ENCODE data around the gene PPP1R12B.
"Not testable (repeated sequence)": the region's sequence is repeated elsewhere in the genome, so short reads cannot be mapped to it uniquely, and the experiment has no call there.

PPP1R12B gene

DNA sequence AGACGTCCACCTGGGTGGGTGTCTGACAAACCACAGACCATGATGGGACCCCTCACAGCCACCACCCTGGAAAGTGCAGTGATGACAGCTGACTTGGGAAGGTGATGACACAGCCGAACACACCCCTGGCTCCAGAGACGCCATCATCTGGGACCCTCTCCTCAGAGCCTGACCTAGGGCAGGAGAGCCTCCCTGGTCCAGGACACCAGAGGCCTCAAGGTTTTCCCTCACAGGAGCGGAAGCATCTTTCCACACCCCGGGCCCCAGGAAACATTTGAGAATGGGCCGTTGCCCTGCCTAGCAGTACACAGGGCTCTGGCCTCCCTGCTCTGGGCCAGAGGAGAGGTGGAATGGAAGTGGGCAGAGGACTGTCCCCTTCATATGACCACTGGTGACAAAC is 282.0 kb downstream of the PPP1R12B start:
- no peak for DNase-seq (ENCODE audit: low read depth)

DNA sequence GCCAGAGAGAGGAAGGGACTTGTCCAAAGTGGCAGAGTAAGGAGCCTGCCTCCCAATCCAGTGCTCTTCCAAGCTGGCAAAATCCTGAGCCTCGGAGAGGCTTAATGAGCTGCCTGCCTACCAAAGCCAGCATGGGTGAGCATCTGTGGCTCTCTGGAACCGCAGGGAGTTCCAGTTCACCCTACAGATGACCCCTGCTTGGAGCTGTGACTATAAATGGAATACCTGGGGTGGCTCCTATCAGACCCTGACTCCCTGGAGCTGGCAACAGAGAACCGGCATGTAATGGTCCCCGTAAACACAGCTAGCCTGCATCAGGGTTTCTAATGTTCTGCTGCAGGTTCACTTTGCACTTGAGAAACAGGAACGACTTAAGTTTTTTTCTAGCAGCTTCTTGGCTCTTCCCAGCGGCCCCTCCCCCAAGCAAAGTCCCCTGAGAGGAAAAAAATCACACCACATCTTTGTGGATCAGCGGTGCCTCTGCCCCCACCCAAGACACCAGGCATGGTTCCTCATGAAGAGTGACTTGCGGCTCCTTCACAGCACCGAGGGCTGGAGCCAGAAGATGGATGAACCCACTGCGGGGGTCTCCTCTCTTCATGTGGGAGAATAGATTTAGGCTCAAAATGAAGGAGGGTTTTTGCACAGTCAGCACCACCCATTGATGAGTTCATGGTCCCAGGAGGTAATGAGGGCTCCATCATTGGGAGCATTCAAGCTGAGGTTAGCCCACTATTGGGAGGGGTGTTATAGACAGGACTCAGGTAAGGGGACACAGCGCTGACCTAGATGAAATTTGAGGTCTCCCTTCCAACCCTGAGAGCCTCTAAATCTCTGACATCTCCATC is 282.8 kb downstream of the PPP1R12B start:
- DNase-seq (ENCODE audit: low read depth) = no peak

DNA sequence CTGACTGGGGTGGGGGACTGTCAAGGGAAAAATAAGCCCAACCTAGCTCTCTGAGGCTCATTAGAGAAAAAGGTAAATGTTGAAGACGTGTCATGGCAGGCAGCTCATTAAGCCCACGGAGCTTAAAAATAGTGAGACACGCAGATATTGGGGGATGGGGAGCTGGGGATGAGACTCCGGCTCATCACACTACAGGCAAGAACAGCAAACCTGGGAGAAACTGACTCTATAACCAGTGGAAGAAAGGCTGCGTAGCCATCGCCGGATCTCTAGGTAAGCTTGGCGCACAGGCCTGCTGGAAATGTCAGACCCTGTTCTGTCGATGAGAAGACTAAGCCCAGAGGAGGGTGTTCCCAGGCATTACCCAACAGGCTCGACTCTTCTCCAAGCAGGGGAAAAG is 283.7 kb downstream of the PPP1R12B start:
- DNase-seq (ENCODE audit: low read depth) = no peak

DNA sequence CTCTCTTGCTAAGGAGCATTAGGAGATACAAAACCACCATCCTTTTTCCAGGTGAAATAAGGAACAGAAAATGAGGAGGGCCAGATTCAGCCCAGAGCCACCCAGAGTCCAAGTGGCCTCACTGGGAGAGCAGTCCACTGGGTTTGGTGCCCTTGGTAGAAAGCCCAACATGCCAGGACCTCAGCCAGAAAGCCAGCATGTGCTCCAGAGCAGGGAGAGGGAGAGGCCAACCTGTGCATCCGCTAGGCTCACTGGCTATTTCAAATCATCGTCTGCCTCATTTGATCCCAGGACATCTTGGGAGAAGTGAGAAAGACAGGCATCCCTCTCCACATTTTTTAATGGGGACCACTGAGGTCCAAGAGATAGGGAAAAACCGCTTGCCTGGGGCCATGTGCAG is 287.7 kb downstream of the PPP1R12B start:
- not testable (repeated sequence) for DNase-seq (ENCODE audit: low read depth)

DNA sequence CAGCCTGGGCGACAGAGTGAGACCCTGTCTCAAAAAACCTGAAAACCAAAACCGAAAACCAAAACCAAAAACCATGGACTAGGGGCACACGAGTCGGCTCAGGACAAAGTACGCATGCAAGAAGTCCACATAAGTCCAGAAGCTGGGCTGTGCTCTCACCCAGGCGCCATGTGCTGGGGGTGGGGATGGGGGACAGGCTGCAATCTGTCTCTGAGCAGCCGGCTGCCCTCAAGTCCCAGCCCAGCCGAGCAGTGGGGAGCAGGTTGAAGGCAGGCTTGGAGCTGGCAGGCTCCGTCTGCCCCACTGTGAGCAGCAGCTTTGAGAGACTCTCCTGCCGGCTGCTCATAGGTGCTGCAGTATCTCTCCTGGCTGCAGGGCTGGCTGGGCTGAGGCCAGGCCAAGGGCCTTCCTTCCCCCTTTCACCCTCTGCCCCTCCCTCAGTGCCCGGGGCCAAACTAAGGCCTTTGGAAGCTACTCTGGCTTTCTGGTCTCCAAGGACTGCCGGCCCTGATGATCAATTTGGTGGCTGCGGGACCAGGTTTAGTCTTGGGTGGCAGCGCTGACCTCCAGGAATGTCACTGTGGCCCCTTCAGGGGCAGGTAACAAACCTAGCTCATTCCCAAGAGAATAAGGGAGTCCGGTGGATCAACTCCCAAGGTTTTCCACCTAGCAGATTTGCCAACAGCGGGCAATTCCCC is 289.0 kb downstream of the PPP1R12B start:
- DNase-seq (ENCODE audit: low read depth) = not testable (repeated sequence)

DNA sequence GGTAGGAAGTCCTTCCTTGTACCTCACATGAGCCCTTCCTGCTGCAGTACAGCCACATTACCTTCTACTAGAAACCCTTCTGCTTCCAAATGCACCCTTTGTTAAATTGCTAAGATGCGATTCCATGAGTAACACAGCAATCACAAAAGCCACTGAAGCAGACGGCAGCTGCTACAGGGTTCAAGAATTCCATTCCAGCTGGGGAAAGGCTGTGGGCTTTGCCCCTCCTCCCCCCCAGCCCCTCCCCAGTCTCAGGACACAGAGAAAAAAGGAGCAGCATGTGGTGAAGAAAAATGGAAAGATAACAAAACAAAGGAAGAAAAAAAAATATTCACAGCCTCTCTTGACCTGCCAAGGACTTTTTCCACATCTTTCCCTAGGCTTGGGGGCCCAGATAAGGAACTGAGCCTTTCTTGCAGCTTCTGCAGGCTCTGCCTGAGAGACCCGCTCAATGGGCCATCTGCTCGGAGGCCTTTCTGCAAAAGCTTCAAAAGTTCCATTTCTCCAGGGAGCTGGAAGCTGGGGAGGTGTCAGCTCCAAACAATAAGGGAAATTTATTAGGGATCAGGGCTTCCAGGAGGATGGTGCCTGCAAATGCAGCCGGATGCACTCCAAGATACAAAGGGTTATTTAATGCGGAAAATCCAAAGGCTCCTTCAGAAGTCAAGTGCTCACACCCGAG is 289.7 kb downstream of the PPP1R12B start:
- no peak for DNase-seq (ENCODE audit: low read depth)

DNA sequence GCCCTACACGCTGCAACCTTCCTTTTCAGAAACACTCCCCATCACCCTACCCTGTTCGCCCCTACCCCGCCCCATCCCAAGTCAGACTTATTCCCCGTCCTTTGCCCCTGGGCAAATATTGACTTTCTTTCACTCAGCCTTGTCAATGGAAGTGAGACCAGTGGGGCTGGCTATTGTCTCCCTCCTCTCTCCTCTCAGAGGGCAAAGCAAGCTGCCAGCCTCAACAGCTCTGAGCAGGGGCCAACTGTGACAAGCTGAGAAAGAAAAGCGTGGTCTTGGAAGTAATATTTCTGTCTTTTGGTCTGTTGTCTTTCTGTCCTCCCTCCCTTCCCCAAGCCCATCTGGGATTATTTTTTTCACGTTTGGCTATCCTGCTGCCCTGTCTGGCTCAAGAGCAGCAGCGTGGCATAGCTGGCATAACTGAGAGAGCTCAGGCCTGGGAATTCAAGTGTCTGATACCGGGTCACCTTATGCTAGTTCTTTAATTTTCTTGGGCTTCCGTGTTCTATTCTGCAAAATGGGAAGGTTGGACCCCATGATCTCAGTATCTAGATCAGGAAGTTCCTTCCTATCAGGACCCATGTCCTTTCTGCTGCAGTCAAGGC is 290.3 kb downstream of the PPP1R12B start:
- DNase-seq (ENCODE audit: low read depth) = not testable (repeated sequence)

DNA sequence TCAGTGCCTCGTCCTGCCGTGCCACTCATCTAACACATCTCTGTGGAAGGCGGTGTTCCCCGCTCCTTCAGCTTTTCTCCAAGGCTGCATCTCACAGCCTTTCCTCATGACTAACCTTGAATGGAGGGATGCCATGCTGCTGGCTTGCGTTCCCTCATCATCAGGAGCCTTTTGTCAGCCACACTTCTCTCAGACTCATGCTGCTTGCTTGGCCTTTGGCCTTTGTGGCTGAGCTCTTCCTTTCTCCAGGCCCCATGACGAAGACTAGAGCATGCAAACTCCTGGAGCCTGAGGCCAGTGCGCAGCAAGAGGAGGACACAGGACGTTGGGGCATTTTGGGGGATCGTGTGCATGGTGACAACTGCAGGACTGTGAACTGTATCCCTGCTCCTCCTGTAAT is 291.0 kb downstream of the PPP1R12B start:
- DNase-seq (ENCODE audit: low read depth) = no peak

DNA sequence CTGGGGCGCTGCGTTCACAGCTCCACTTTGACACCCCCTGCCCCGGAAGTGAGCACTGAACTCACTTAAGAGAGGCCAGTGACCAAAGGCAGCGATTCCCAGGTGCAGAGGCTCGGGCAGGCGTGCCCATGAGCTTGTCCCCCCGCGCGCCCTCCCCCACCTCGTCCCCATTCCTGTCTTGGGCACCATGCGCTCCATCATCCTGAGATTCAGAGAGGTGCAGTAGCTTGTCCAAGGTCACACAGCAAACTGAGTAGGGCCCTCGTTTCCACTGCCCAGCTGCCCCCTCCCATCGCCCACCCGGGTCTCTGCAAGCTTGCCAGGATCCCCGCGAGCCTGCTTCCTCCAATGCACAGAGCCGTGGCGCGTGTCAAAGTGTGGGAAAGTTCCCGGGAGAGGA is 293.7 kb downstream of the PPP1R12B start:
- no peak for DNase-seq (ENCODE audit: low read depth)
